Neural progenitor cell (in vitro differentiated cells): ENCODE results near the gene NEU2. TPM values are rescaled to one million over a fixed set of nuclear protein-coding genes. Genes with fewer than 3 reads are reported as not detected.
A peak's percentile ranks its signal among the peaks of the same experiment; 100 is the strongest.

Experiments used
- DNase-seq: peaks from one replicate; pipeline ENCODE4 v3.0.0-alpha.2; 2016; ENCODE audit warnings: low spot score
- H2AFZ ChIP-seq: fragments of 200-600 bp; sonication (generic); replicated peaks from 2 replicates; pipeline ENCODE4 v1.6.1; 2016; ENCODE audit warnings: antibody characterized with exemption
- H3F3A ChIP-seq: fragments of 200-600 bp; sonication (generic); 2 replicates; pipeline ENCODE4 v1.6.1; 2016; ENCODE audit warnings: antibody characterized with exemption, low read depth
- H3K27ac ChIP-seq: fragments of 200-600 bp; sonication (generic); 2 replicates; pipeline ENCODE4 v1.5.1; 2016; ENCODE audit warnings: mild to moderate bottlenecking
- H3K27me3 ChIP-seq: fragments of 200-600 bp; sonication (generic); 2 replicates; pipeline ENCODE4 v1.6.1; 2016; ENCODE audit warnings: mild to moderate bottlenecking, moderate library complexity
- H3K36me3 ChIP-seq: fragments of 200-600 bp; sonication (generic); 2 replicates; pipeline ENCODE4 v1.5.1; 2016
- H3K4me1 ChIP-seq: fragments of 200-600 bp; sonication (generic); 2 replicates; pipeline ENCODE4 v1.6.1; 2016; ENCODE audit warnings: mixed run types
- H3K4me2 ChIP-seq: fragments of 200-600 bp; sonication (generic); 2 replicates; pipeline ENCODE4 v1.6.1; 2016
- H3K4me3 ChIP-seq: fragments of 200-600 bp; sonication (generic); 2 replicates; pipeline ENCODE4 v1.5.1; 2016
- H3K79me2 ChIP-seq: fragments of 200-600 bp; sonication (generic); 2 replicates; pipeline ENCODE4 v1.6.1; 2016; ENCODE audit warnings: low read depth
- H3K9ac ChIP-seq: fragments of 200-600 bp; sonication (generic); 2 replicates; pipeline ENCODE4 v1.6.1; 2016
- H3K9me3 ChIP-seq: fragments of 200-600 bp; sonication (generic); 2 replicates; pipeline ENCODE4 v1.5.1; 2016; ENCODE audit warnings: low read depth
- H4K20me1 ChIP-seq: fragments of 200-600 bp; sonication (generic); 2 replicates; pipeline ENCODE4 v1.6.1; 2016; ENCODE audit warnings: low read depth
- H3K27ac Mint-ChIP-seq: 3 replicates; pipeline ENCODE4 v1.8.0; 2021; ENCODE audit warnings: mixed read lengths
- H3K27me3 Mint-ChIP-seq: 2 replicates; pipeline ENCODE4 v1.8.0; 2022; ENCODE audit warnings: low read depth, mild to moderate bottlenecking, inconsistent platforms, moderate library complexity, mixed read lengths; ENCODE audit not compliant: insufficient read depth
- H3K36me3 Mint-ChIP-seq: 3 replicates; pipeline ENCODE4 v1.8.0; 2021; ENCODE audit warnings: mixed read lengths
- H3K4me1 Mint-ChIP-seq: 3 replicates; pipeline ENCODE4 v1.8.0; 2021; ENCODE audit warnings: mixed read lengths
- H3K4me3 Mint-ChIP-seq: 3 replicates; pipeline ENCODE4 v1.8.0; 2021; ENCODE audit warnings: mild to moderate bottlenecking, moderate library complexity, mixed read lengths
- H3K9me3 Mint-ChIP-seq: 3 replicates; pipeline ENCODE4 v1.8.0; 2020; ENCODE audit warnings: mixed read lengths
- CTCF ChIP-seq: fragments of 200-600 bp; sonication (generic); IDR thresholded peaks from 2 replicates; pipeline ENCODE4 v1.5.1; 2017; ENCODE audit warnings: antibody characterized with exemption, mild to moderate bottlenecking
- EZH2 ChIP-seq: fragments of 200-600 bp; sonication (generic); IDR thresholded peaks from 2 replicates; pipeline ENCODE4 v1.6.1; 2017; ENCODE audit warnings: antibody characterized with exemption, mild to moderate bottlenecking, moderate library complexity
- EZH2phosphoT487 ChIP-seq: fragments of 200-600 bp; sonication (generic); IDR thresholded peaks from 2 replicates; pipeline ENCODE4 v1.6.1; 2017; ENCODE audit warnings: antibody characterized with exemption
- total RNA-seq: library from RNA; depleted of rRNA; stranded (reverse); fragments of >200 nt; gene quantifications from 2 replicates; pipeline ENCODE4 v1.2.3, GENCODE V29; 2015; ENCODE audit warnings: low replicate concordance

Gene NEU2
- total RNA-seq, 1 donor from 2014 or later = not detected

- no peak for DNase-seq
- Histone ChIP-seq H3K4me2 (no peak overlapping the region), H3F3A (no peaks in the 10 kb centered on the region), H3K27me3 (no peaks in the 10 kb centered on the region), H4K20me1 (no peaks in the 10 kb centered on the region), H3K9me3 (no peaks in the 10 kb centered on the region), H3K27ac (no peak overlapping the region), H3K79me2 (no peaks in the 10 kb centered on the region), H3K36me3 (no peaks in the 10 kb centered on the region), H3K4me1 (no peaks in the 10 kb centered on the region), H3K9ac (no peak overlapping the region), H2AFZ (no peak overlapping the region), H3K4me3 (no peak overlapping the region)
- H3K4me3 Mint-ChIP-seq = no peak overlapping the region
- H3K27me3 Mint-ChIP-seq = peaks cover 4% of the 10 kb centered on the region
- no peaks in the 10 kb centered on the region for H3K9me3 Mint-ChIP-seq
- H3K27ac Mint-ChIP-seq = no peak overlapping the region
- TF ChIP-seq EZH2 (no peak), CTCF (no peak), EZH2phosphoT487 (no peak)
- H3K4me1 Mint-ChIP-seq = peaks cover 7% of the 10 kb centered on the region
- no peaks in the 10 kb centered on the region for H3K36me3 Mint-ChIP-seq
Observed at GRCh38 chr2:232994446-232994845, 38.0 kb upstream of the NEU2 start.

GRCh38 chr2:232997749-232998665, 34.5 kb upstream of the NEU2 start:
- Mint-ChIP-seq H3K27me3 (peaks cover 7% of the 10 kb centered on the region), H3K4me1 (peaks cover 7% of the 10 kb centered on the region), H3K4me3 (peak overlapping the region; percentile 46), H3K27ac (peak overlapping the region; percentile 42), H3K9me3 (no peaks in the 10 kb centered on the region), H3K36me3 (no peaks in the 10 kb centered on the region)
- H3K9me3 ChIP-seq = no peaks in the 10 kb centered on the region
- no peaks in the 10 kb centered on the region for H3F3A ChIP-seq
- H3K4me1 ChIP-seq = no peaks in the 10 kb centered on the region
- no peak overlapping the region for H3K9ac ChIP-seq
- H4K20me1 ChIP-seq = no peaks in the 10 kb centered on the region
- TF ChIP-seq CTCF (no peak), EZH2phosphoT487 (no peak), EZH2 (no peak)
- no peak overlapping the region for H3K4me3 ChIP-seq
- H3K4me2 ChIP-seq = no peak overlapping the region
- no peaks in the 10 kb centered on the region for H3K36me3 ChIP-seq
- no peaks in the 10 kb centered on the region for H3K27me3 ChIP-seq
- no peak overlapping the region for H2AFZ ChIP-seq
- no peak for DNase-seq
- H3K27ac ChIP-seq = no peak overlapping the region
- no peaks in the 10 kb centered on the region for H3K79me2 ChIP-seq

GRCh38 chr2:232998666-232998985, 33.8 kb upstream of the NEU2 start:
- Histone ChIP-seq H4K20me1 (no peaks in the 10 kb centered on the region), H3F3A (no peaks in the 10 kb centered on the region), H3K4me2 (no peak overlapping the region), H3K4me3 (no peak overlapping the region), H3K79me2 (no peaks in the 10 kb centered on the region), H3K36me3 (no peaks in the 10 kb centered on the region), H3K9ac (no peak overlapping the region), H3K4me1 (no peaks in the 10 kb centered on the region), H2AFZ (no peak overlapping the region), H3K27ac (no peak overlapping the region), H3K27me3 (no peaks in the 10 kb centered on the region), H3K9me3 (no peaks in the 10 kb centered on the region)
- TF ChIP-seq EZH2phosphoT487 (no peak), CTCF (no peak), EZH2 (no peak)
- no peak for DNase-seq
- Mint-ChIP-seq H3K4me3 (no peak overlapping the region), H3K27ac (no peak overlapping the region), H3K36me3 (no peaks in the 10 kb centered on the region), H3K27me3 (peaks cover 7% of the 10 kb centered on the region), H3K4me1 (peaks cover 10% of the 10 kb centered on the region), H3K9me3 (no peaks in the 10 kb centered on the region)
